Measurements from ENCODE around the gene SMPD1.

Gene SMPD1

GRCh38 chr11:6365659-6366058 lies 24.6 kb upstream of the SMPD1 start:
- no peak overlapping the region for H3K4me3 ChIP-seq (ENCODE audit: low read length)
- DNase-seq (ENCODE audit: low read depth), result no peak
- TF ChIP-seq CTCF (IDR thresholded peaks at IDR 0.05; ENCODE audit: insufficient read depth, low read depth, low read length, missing control alignments), result no peak

- no peak for DNase-seq (ENCODE audit: low read depth)
- no peak for TF ChIP-seq CTCF (IDR thresholded peaks at IDR 0.05; ENCODE audit: insufficient read depth, low read depth, low read length, missing control alignments)
- H3K4me3 ChIP-seq (ENCODE audit: low read length), result no peak overlapping the region
Observed at GRCh38 chr11:6371825-6372224, 18.4 kb upstream of the SMPD1 start.

- DNase-seq (ENCODE audit: low read depth), result no peak
- no peak for TF ChIP-seq CTCF (IDR thresholded peaks at IDR 0.05; ENCODE audit: insufficient read depth, low read depth, low read length, missing control alignments)
- no peak overlapping the region for H3K4me3 ChIP-seq (ENCODE audit: low read length)
Observed at GRCh38 chr11:6377902-6378639, 12.2 kb upstream of the SMPD1 start.

GRCh38 chr11:6378640-6378989 lies 11.7 kb upstream of the SMPD1 start:
- H3K4me3 ChIP-seq (ENCODE audit: low read length), result no peak overlapping the region
- DNase-seq (ENCODE audit: low read depth), result no peak
- TF ChIP-seq CTCF (IDR thresholded peaks at IDR 0.05; ENCODE audit: insufficient read depth, low read depth, low read length, missing control alignments), result no peak

- DNase-seq (ENCODE audit: low read depth), result no peak
- no peak overlapping the region for H3K4me3 ChIP-seq (ENCODE audit: low read length)
- no peak for TF ChIP-seq CTCF (IDR thresholded peaks at IDR 0.05; ENCODE audit: insufficient read depth, low read depth, low read length, missing control alignments)
Observed at GRCh38 chr11:6385046-6385777, 5.1 kb upstream of the SMPD1 start.

GRCh38 chr11:6387811-6388599 lies 2.3 kb upstream of the SMPD1 start:
- no peak for TF ChIP-seq CTCF (IDR thresholded peaks at IDR 0.05; ENCODE audit: insufficient read depth, low read depth, low read length, missing control alignments)
- DNase-seq (ENCODE audit: low read depth), result peak; percentile 53
- H3K4me3 ChIP-seq (ENCODE audit: low read length), result no peak overlapping the region
